Skin epidermis (tissue), 12 donors: ENCODE data around the gene TAL1.

ENCODE experiments used
- H3K27ac ChIP-seq, 21 experiments: fragments of 200-600 bp; sonication (generic) in 11 of 21; one replicate each; pipeline ENCODE4 v1.5.0; 2020; ENCODE audit warnings: mild to moderate bottlenecking in 3 of 21, inconsistent platforms in 2 of 21, moderate library complexity in 2 of 21
- H3K4me3 ChIP-seq, 7 experiments: fragments of 200-600 bp; sonication (generic) in 2 of 7; one replicate each; pipeline ENCODE4 v1.5.0; 2020; ENCODE audit warnings: inconsistent platforms in 2 of 7, mild to moderate bottlenecking in 2 of 7, moderate library complexity in 1 of 7

TAL1 gene

DNA sequence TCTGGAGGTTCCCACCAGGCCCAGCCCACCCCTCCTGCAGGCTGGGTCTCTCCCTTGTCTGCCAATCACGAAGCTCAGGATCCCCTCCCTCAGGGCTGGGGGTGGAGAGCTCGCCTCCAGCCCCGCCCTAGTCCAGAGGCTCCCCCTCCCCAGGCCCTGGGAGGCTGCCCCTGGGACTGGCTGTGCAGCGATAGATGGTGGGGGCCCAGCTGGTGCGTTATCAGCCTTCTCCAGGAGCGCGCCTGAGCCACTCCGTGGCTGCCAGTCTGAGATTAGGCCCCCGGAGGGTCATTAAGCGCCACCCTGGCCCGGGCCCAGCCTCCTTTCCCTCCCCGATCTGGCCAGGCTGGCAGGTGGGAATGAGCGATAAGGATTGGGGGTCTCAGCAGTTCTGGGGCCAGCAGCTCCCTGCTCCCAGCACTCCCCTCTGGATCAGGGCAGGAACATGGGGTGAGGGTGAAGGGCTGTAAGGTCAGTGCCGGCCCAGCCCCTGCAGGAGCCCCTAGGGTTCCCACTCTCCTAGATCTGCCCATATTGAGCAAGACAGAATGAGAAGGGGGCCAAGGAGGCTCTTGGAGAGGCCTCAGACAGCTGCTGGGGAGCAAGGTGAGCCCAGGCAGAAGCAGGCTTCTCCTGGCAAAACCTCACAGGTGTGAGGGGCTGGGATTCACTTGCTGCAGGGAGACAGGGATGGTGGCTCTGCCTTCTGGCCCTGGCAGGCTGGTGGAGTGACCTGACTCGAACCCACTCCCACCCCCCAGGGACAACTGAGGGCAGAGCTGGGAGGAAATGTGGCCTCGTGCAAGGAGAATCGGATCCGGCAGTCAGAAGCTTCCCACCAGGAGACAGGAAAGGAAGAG lies 50.7 kb downstream of the TAL1 start:
- Histone ChIP-seq H3K4me3 (no peak overlapping the region), H3K27ac (peak overlapping the region in 1 of 21 experiments; percentile 33)

DNA sequence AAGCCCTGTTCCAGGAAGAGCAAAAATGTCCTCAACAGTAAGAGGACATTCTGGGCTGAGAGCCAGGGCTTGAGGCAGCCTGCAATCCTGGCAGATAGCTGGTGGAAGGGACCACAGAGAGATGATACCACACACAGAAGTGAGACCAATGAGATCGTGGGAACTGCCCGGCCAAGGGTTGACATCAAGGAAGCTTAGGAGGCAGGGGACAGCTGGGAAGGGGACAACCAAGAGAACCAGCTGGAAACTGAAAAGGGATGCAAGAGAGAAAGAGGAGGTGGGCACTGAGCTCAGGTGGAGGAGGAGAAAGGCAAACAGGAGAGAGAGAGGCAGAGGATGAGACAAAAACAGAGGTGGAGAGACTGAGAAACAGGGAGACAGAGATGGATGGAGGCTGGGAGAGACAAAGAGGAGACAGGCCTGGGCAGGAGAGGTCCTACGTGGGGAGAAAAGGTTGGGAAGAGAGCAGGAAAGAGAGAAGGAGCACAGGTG lies 51.4 kb downstream of the TAL1 start:
- H3K4me3 ChIP-seq, result no peak overlapping the region
- H3K27ac ChIP-seq, result peak overlapping the region in 2 of 21 experiments; percentile 24 to 33

DNA sequence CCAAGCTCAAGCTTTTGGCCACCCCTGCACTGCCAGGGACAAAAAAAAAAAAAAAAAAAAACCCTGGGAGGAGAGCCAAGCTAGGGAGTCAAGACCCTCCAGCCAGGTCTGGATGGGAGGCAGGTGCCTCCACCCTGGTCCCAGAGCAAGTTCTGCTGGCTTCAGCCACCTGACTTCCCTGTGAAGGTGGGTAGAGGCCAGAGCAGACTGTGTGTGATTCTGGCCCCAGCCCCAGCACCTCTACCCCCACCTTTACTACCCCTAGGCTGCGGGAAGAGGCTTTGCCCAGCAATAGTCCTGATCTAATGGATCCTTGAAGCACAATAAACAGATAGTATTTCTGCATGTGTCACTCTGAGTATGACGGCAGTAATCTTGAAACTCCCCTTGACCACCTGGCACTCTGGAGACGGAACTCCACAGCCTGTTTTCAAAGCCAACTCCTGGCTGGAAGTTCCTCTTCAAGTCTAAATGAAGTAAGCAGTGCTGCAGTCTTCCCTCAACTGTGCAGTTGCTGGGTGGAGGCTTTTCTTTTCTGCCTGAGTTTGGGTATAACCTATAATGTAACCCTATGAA lies 51.9 kb downstream of the TAL1 start:
- Histone ChIP-seq H3K4me3 (peak overlapping the region in 1 of 7 experiments; percentile 35), H3K27ac (peak overlapping the region in 4 of 21 experiments; percentile 24 to 73 (median 63))

DNA sequence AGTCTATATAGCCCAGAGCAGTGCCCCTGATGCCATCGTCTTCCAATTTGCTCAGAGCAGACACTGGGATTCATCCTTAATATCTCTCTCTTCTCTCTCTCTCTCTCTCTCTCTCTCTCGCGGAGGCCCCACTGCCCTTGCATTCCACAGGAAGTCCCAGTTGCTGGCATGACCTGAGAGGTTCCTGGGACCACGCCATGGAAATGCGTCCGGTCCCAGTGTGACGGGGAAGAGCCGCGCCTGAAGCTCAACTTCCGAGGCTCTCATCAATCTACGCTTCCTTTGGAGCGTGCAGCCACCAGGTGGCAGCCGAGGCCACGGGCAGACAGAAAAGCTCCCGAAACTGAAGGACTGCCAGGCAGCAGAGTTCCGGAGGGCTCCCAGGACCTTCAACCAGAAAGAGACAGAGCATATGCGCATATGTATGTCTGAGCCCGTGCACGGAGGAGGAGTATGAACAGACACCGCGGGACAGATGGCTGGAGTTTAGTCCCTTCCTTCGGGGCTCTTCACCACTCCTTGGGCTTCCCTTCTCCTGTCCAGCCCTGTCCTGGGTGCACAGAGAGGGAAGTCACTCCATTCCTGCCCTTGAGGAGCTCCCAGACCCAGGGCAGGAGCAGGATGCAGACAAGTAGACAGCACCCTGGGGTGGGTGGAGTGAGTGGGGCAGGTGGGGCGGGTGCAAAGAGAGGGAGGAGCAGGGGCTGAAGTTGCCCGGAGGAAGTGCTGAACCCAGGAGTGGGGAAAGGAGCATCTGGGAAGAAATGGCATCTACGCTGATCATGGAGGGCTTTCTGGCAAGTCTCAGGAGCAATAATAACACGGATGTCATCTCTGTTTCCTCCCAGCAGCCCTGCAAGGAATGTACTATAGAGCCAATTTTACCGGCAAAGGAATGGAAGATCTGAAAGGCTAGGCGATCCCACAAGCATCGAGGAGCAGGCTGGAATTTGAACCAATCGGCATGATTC lies 52.7 kb downstream of the TAL1 start:
- peak overlapping the region in 16 of 21 experiments; percentile 24 to 73 (median 54) for H3K27ac ChIP-seq
- H3K4me3 ChIP-seq, result peak overlapping the region; percentile 23 to 46 (median 34)

DNA sequence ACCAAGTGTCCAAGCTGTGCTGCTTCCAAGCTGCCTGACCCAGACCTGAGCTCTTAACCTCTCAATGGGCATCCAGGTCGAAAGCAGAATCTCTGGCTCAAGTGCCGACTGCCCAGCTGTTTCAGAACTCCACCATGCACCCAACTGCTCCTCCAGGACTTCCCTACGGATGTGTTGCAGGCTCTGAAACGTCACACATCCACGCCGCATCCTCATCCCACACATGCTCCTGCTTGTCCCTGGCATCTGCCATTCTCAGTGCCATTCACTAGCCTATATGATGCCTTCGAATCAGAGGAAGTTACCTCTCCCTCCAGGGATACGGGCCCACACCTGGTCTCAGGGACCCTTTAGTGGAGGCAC lies 53.4 kb downstream of the TAL1 start:
- peak overlapping the region in 4 of 7 experiments; percentile 27 to 46 (median 35) for H3K4me3 ChIP-seq
- peak overlapping the region in 1 of 21 experiments; percentile 69 for H3K27ac ChIP-seq

DNA sequence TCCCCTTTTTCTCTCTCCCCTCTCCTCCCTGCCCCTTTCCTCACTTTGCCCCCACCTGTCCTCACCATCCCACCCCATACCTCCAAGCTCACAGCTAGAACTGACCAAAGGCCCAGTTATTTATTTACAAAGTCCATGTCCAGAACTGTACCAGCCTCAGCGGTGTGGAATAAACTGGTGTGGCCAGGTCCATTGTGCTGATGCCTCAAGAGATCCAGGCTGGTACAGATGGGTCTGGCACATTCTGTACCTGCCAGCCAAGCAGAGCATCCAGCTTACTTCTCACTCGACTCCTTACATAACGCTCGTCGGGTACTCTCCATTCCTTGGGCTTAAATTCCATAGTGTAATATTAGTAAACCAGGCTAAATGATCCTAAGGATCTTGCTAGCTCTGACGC lies 54.0 kb downstream of the TAL1 start:
- no peak overlapping the region for H3K4me3 ChIP-seq
- H3K27ac ChIP-seq, result no peak overlapping the region

DNA sequence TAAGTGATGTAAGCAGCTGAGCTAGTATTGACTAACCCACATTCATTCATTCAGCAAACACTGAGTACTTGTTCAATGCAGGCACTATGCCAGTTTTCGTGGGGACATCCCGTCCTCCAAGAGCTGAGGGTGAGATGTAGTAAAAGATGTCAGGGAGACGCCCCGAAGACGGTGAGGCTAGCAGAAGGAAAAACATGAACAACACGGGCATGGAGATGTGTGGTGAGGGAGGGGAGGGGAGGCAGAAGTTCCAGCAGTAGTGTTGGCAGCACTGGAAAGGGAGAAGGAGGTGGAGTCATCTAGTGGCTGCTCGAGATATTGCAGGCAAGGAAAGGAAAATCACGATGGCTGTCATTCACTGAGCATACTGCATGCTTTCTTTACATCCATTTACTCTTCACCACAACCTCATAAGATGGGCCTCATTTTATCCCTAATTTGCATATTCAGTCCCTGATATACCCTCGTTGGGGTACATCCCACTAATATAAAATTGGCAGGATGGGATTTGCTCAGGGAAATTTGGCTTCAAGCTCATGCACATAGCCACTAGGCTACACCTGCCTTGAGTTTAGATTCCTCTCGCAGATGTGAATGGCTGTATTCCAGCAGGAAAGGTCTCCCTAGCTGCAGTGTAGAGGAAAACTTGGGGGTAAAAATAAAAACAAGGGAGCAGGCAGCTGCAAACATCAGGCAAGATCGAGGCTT lies 56.6 kb downstream of the TAL1 start:
- Histone ChIP-seq H3K4me3 (no peak overlapping the region), H3K27ac (no peak overlapping the region)

DNA sequence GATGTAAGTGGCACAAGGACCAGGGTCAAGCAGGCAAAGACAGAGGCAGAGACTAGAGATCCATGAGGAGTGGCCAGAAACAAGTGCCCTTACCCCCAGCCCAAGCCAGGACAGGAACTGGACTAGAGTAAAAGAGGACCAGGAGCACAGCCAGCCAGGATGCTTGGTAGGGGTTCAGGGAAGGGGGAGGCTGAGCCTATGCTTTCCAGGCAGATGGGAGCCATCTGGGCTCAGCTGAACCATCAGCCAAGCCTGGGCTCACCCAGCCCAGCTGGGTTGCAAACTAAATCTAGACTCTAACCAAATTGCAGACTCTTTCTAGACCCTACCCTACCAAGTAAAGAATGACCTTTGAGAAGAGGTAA lies 57.4 kb downstream of the TAL1 start:
- H3K4me3 ChIP-seq, result no peak overlapping the region
- no peak overlapping the region for H3K27ac ChIP-seq

DNA sequence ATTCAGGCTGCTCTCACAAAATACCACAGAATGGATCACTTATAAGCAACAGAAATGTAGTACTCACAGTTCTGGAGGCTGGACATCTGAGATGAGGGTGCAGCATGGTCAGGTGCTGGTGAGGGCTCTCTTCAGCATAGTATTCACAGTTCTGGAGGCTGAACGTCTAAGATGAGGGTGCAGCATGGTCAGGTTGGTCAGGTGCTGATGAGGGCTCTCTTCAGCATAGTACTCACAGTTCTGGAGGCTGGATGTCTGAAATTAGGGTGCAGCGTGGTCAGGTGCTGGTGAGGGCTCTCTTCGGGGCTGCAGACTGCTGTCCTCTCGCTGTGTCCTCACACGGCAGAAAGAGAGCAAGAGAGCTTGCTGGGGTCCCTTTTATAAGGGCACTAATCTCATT lies 59.2 kb downstream of the TAL1 start:
- H3K27ac ChIP-seq, result no peak overlapping the region
- no peak overlapping the region for H3K4me3 ChIP-seq
